IMR-90 (cell line): ENCODE measurements around the gene PABPC1L.

ENCODE experiments used
- POLR2A ChIP-seq: IDR thresholded peaks from 2 replicates; pipeline ENCODE4 v1.6.1; 2012; ENCODE audit warnings: mild to moderate bottlenecking, low read depth, low read length
- RFX5 ChIP-seq: IDR thresholded peaks from 2 replicates; pipeline ENCODE4 v1.8.0; 2012; ENCODE audit warnings: low read depth, mild to moderate bottlenecking, low read length, moderate library complexity
- TF ChIP-seq, protein P1 (sequence below): conservative IDR thresholded peaks from 2 replicates; pipeline ENCODE4 v1.5.1; 2012; ENCODE audit warnings: mild to moderate bottlenecking, low read depth, low read length, improper control_type of control experiment

- TF ChIP-seq, protein P1, sequence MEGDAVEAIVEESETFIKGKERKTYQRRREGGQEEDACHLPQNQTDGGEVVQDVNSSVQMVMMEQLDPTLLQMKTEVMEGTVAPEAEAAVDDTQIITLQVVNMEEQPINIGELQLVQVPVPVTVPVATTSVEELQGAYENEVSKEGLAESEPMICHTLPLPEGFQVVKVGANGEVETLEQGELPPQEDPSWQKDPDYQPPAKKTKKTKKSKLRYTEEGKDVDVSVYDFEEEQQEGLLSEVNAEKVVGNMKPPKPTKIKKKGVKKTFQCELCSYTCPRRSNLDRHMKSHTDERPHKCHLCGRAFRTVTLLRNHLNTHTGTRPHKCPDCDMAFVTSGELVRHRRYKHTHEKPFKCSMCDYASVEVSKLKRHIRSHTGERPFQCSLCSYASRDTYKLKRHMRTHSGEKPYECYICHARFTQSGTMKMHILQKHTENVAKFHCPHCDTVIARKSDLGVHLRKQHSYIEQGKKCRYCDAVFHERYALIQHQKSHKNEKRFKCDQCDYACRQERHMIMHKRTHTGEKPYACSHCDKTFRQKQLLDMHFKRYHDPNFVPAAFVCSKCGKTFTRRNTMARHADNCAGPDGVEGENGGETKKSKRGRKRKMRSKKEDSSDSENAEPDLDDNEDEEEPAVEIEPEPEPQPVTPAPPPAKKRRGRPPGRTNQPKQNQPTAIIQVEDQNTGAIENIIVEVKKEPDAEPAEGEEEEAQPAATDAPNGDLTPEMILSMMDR: no peak
- TF ChIP-seq POLR2A (no peak), RFX5 (no peak)
Measured at GRCh38 chr20:44943828-44944227, 34.0 kb downstream of the PABPC1L start.
